Fibroblast of the conjunctiva (primary cell): ENCODE results near the gene RBM39.
"Not testable (repeated sequence)": the region's sequence is repeated elsewhere in the genome, so short reads cannot be mapped to it uniquely, and the experiment has no call there.

Experiments used
- DNase-seq: peaks from one replicate; pipeline ENCODE4 v3.0.0-alpha.2; 2010; ENCODE audit warnings: low read depth

The RBM39 gene

DNA sequence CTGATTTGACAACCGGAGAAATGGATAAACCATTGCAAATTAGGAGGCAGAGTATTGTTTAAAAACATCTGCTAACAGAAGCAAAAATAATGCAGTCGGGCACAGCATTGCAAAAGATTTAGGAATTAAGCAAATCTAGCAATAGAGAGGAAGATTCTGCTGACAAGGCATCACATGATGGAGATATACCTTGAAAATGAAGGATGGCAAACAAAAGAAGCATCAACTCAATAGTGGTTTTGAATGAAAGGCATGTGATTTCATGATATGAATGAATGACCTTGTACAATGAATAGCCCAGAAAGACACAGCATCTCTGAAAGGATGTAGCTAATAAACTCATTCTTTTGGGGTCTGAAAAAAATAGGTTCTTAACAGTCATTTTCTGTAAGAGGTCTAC is 8.6 kb upstream of the RBM39 start:
- no peak for DNase-seq

DNA sequence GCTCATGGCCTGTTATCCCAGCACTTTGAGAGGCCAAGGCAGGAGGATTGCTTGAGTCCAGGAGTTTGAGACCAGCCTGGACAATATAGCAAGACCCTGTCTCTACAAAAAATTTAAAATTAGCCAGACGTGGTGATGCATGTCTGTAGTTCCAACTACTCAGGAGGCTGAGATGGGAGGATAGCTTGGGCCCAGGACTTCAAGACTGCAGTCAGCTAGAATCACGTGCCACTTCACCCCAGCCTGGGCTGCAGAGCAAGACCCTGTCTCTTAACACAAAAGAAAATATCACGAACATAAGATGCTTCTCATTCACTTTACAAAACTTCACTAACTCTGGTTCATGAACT is 2.4 kb upstream of the RBM39 start:
- DNase-seq = not testable (repeated sequence)

DNA sequence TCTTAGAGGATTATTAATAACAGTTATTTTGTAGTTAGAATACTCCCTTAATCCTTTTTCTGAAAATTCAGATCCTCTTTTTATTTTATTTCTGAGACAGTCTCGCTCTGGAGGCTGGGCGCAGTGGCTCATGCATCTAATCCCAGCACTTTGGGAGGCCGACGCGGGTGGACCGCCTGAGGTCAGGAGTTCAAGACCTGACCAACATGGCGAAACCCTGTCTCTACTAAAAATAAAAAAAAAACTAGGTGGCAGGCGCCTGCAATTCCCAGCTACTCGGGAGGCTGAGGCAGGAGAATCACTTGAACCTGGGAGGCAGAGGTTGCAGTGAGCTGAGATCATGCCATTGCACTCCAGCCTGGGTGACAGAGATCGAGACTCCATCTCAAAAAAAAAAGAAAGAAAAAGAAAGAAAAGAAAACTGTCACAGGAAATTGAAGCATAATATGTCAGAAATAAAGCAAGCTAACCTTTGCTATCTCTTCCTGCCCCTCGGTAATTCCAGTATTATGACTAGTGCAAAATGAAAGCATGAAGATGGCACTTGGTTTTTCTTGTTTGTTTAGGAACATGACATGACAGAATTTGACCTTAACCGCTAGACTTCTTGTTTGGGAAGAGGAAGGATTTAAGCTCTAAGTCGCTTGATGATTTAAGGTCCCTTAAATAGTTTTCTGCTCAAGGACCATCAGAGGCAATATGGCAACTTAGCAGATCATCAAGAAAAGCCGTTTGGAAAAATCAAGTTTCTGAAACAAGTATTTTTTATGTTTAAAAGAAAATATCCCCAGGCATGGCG is 1.8 kb upstream of the RBM39 start:
- no peak for DNase-seq

DNA sequence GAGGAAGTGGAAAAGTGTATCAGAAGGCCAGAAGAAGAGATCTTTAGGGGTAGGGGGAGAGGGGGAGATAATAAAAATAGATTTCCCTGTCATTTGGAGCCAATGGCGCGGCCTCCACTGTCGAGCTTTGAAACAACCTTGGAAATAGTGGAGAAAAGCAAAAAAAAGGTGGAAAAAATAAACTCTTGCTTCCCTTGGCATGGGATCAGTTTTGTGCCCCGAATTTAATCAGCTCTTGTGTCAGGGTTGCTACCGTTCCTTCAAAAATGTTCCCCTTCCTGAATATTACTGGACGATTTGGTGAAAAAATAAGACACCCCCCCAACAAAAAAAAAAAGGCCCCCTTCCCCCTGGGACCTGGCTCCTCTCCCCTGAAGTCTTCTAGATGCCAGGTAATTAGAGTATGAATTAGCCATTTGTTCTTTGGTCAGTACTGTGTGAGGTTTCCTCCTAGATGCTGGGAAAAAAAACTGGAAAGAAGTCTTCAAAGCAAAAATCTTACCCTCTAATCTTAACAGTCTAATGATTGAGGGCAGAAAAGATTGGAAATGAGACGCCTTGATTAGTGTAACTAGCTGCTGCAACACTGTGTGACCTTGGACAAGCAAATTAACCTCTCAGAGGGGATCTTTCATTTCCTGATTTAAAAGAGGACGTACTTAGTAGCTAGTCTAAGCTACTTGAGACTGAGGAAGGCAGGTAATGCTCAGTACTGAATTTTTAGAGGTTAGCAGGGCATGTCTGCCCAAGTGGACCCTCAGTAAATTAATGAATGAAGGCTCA is 872 bp upstream of the RBM39 start:
- no peak for DNase-seq

DNA sequence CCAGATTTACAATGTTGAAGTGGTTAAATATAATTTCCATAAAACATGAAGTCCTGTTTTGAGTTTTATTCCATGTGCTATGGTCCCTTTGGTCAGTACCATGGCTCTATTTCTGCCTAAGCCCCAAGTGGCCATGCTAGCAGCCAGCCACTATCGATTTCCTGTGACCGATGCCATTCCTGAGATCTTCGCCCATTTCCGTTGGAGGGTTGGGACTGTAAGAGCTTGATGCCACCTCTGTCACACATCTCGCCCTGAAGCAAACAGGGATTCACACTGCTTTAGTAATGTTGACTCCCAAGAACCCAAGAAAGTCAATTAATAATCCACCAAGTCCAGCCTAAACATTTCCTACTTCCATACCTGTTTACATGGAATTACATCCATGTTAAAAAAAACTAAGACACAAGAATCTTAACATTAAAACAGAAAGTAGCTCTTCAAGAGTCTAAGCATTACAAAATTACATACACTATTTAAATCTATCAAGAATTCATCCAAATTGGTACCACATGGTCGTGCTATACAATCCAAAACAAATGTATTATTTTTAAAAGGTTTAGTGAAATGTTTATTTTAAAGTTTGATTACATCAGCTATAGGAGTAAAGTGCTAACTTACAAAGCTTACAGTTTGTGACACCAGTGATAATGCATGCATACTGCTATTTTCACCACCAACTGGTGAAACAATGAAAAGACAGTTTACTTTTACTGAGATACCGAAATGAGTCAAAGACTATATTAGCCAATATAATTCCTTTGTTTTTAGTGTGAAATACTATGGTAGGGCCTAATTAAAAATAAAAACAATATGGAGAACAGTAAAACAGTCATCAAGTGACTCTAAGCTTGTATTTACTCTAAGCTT is 2.5 kb downstream of the RBM39 start:
- peak; percentile 47 for DNase-seq

DNA sequence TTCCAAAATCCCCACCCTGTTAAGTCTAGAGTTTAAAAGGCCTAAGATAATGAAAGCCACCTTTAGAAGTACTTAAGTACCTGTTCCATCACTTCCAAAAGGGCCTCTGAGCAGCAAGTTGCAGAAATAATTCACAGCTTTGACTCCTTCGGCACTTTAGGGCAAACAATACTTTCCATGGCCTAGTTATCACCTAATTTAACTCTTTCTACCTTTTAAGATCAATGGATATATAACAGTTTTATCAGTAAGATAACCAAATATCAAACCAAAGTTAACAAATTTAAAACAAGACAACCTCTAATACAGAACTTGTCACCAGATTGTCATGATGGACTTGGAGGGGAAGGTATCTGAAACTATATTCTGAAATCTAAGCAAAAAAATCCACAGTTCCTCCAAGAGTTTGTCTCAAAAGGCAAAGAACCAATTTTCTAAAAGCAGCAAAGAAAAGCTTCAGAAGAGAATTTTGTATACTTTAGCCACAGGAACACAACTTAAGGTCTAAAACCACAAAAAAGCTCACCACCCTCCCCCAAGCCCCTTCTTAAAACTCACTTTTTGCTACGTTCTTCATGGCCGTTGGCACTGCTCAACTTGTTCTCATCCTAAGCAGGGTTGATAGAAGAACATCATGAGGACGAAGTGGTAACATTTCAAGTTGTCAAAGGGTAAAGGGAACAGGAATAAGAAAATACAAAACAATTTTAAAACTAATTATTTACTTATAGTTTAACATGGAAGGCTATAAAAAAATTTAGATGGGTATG is 3.5 kb downstream of the RBM39 start:
- no peak for DNase-seq

DNA sequence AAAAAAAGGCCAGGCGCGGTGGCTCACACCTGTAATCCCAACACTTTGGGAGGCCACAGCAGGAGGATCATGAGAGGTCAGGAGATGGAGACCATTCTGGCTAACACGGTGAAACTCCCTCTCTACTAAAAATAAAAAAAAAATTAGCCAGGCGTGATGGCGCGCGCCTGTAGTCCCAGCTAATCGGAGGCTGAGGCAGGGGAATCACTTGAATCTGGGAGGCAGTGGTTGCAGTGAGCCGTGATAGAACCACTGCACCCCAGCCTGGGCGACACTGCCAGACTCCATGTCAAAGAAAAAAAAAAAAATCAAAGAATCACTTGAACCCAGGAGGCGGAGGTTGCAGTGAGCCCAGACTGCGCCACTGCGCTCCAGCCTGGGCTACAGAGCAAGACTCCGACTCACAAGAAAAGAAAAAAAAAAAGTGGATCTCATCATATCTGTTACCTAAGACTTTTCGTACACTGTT is 4.2 kb downstream of the RBM39 start:
- DNase-seq = no peak

DNA sequence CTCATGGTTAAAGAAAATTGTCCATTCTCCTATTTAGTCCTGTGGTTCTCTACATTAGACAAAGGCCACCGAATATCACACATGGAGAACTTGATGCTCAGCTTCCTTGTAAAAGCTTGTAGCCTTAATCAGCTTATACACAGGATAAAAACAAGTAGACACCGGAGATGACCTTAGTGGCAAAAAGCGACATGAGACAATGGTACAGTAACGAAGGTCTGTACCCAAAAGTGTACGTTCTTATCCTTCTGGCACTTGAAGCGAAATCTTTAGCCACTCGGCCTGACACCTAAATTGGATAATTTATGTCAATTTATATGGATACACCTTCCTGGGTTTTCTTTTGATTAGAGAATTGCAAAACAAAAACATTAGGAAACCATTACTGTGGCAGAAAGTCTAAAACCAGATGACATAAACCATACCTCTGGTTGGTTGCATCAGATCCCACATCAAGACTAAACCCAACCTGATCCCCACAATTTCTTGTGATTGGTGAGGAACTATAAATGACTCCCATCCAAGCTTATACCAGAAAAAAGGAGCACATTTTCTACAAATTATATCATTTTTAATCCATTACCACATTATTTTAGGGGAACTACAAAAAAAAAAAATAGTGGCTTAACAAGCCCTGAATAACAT is 6.1 kb downstream of the RBM39 start:
- no peak for DNase-seq

DNA sequence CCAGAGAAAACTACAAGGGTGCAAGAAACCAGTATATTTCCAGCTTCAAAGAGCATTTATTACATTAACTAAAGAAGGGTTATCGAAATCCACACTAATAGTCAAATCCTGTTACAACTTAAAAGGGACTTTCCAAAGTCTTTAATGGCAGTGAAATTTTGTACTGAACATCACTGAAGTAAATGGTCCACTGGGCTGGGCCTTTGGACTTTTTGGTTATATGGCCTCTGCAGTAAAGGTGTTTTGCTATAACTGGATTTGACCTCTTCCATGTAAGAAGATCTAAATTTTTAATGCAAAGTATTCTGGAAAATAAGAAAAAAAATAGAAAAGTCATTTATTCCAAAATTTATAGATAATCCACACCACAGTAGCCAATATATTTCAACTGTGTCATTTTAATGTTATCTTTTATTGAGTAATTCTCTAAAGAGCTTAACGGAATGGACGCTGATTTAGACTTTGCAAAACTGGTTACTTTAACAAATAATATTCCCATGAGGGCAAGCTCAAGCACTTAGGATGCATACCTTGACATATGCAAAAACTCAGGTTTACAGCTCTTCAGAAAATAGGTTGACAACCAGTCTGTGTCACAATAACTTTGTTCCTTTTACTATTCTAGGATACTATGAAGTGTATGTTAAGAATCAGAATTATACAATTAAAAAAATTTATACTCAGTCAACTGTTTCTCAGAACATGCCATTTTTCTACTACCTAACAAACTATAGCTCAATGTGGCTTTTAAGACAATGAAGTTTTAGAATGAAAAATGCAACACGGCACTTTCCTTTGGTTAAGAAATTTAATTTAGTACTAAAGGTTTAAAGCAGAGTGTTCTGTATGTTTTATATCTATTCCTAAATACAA is 7.0 kb downstream of the RBM39 start:
- DNase-seq = no peak

DNA sequence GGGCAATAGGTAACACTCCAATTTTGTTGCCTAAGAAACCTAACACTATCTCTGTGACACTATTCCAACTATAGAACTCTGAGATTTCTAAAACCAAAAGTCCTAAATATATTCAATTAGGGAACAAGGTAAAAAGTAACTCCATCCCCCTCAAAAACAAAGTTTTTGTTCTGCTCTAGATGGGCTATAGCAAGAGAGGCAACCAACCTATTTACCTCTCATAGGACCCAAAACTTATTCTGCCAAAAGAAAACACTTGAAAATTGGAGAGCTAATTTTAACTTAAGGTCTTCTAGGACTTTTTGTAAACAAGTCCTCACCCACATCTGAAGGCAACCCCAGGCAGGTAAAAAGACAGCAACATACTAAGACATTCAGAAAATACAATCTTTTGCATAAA is 7.7 kb downstream of the RBM39 start:
- no peak for DNase-seq

DNA sequence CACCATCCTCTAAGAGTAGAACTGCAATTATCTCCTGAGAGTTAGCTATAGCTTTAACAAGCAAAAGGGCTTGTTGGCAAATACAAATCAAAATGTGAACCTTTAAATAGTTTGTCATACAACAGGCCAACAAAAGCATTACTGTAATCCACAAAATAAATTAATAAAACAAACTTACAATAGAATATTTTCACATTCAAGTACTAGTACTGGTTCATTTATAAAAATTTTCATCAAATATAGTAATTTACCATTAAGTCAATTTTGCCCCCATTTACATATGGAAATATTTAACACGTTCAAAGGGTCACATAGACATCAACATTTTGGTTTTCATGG is 9.4 kb downstream of the RBM39 start:
- DNase-seq = no peak

DNA sequence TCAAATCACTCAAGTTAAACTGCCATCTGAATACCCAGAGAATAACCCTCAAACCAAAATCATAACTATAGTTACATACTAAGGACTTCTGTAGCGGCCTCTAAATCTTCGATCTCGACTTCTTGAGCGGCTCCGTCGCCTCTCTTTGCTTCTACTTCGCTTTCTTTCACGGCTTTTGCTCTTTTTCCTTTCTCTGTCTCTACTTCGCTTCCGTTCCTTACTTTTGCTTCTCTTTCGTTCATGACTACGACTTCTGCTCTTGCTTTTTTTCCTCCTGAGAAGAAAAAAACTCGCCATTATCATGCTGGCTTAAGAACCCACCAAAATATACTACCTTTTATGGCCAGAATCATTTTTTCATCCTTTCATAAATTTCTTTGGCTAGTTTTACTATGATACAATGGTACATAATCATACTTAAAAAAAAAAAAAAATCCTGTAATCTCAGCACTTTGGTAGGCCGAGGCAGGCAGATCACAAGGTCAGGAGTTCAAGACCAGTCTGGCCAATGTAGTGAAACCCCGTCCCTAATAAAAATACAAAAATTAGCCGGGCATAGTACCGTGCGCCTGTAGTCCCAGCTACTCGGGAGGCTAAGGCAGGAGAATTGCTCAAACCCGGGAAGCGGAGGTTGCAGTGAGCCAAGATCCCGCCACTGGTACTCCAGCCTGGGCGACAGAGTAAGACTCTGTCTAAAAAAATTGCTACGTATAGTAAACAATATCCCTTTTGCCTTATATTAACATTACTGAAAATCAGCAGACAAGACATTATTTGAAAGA is 10.0 kb downstream of the RBM39 start:
- no peak for DNase-seq

DNA sequence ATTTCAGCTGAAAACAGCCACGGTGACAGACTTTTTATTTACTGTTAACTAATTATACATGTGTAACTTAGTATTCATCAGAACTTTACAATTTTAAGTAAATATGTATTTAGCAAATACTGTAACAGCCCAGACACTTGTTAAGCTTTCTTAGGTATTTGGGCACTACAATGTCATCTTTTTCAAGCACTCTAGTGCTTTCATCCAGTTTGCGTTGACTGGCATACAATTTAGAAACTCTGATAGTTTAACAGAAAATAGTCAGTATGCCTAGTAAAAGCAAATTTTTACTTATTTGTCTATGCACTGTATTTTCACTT is 10.6 kb downstream of the RBM39 start:
- DNase-seq = no peak

DNA sequence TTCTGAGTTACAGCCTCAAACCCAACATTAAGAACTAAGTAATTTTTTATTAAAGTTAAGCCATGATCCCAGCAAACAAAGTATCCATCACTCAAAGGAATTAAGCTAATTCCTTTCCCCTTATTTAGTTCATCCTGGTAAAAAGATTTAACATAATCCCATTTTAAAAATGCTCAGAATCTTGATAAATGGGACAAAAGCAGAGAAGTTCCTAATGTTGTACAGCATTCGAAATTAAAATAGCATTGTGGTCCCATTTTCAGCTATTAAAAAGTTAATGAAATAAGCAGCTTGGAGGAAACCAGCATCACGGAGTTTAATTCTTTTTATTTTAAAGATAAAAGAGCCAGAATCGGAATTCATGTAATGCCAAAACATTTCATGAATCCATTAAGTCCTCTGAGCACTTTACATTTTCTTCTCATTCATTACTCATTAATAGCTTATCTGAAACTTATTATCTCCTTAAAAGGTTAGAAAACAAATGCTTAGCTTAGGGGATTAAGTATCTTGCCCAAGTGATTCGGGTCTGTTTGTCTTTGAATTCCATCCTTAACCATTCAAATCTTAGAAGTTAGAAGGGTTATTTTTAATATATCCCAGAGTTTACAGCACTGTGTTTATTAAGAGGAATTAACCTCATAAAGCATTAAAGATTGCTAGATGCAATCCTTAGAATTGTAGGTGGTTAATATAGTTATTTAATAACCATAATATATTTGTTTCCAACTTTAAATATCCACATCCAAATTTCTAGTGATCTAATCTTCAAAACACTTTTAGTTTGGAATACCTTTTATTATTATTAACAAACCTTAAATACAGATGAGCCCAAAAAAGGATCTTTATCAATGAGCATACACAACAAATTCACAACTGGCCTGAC is 11.2 kb downstream of the RBM39 start:
- no peak for DNase-seq

DNA sequence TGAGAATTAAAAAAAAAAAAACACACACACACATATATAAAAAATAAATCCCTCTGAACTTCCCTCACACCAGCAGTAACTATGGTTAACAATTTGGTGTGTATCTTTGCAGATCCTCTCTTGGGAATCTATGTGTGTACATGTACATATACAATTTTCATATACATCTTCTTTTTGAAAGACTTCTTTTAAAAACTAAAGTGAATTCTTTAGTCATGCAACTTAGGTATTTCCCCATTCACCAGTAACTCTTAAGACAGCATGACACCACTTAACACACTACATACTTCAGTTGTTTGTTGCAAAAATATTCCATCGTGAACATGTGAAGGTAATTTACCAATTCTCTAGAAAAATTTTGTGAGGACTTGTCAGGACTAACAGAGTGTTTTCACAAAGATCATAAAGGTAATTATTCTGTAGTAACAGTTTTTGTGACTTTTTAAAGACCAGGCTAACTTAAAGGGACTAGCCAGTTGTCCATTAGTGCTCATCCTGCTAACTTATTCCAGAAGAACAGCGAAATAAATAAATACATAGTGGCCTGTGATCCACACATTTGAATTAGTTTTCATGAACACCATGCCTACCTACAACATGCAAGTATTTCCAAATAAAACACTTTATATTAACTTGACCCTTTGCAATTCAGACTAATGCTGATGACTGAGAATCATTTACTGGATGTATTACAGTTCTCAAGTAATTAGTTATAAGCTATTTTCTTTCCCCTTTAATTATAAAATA is 12.1 kb downstream of the RBM39 start:
- DNase-seq = no peak

DNA sequence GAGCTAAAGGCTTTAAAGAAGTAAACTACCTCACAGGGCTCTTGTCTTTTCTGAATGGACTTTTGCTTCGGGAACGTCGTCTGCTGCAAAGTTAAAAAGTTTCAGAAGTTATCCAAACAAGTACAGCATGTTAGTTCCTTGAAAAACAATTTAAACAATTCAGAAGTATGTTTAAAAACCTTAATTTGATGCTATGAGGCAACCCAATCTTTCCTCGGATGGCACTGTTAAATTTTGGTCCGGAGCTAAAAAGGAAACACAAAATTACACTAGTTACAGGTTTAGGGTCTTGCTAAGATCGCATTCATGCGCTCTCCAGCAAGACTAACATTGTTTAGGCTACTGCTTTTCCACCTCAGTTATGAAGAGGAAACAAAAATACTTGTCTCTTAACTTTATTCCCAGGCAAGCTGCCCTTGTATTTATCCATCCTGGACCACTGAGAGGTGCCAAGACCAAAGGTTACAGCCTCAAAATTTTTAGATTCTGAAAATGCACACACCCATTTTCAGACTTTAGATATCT is 12.7 kb downstream of the RBM39 start:
- DNase-seq = no peak

DNA sequence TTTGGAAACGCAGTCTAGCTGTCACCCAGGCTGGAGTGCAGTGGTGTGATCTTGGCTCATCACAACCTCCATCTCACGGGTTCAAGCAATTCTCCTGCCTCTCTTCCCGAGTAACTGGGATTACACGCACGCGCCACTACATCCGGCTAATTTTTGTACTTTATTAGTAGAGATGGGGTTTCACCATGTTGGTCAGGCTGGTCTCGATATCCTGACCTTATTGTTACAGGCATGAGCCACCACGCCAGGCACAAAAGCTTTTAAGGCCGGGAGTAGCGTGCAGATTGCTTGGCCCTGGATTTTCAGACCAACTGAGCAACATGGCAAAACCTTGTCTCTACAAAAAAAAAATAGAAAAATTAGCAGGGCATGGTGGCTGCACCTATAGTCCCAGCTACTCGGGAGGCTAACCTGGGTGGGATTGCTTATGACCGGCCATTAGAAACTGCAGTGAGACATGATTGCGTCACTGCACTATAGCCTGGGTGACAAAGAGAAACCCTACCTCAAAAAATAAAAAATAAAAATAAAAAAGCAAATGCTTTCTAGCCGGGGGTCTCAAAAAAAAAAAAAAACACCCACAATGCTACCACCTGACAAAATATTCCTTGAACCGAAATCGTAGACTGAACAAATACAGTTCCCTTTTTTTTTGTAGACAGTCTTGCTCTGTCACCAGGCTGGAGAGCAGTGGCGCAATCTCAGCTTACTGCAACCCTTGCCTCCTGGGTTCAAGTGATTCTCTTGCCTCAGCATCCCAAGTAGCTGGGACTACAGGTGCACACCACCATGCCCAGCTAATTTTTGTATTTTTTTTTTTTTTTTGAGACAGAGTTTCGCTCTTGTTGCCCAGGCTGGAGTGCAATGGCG is 15.0 kb downstream of the RBM39 start:
- DNase-seq = no peak
